Measurements from ENCODE around the gene PIH1D1. TPM values are rescaled to one million over a fixed set of nuclear protein-coding genes. Genes with fewer than 3 reads are reported as not detected.

Gene PIH1D1
- total RNA-seq, 6 experiments from 2014 or later = 37.4 to 57.7 (median 43.4) TPM

DNA sequence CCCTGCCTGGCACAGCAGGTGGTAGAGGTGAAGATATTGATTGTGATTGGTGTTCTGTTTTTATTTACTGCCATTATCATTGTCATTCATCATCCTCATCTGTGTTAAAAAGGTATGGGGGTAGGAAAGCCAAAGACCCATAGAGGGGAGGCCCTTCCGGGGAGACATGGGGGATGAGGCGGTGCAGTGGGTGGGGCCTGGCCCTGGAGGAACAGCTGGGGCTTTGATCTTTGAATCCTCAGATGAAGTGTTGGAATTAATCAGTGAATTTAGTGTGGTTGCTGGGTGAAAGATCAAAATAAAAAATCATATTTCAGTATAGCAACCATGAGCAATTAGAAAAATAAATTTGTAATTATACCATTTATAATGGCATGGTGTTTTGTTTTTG is 35.8 kb downstream of the PIH1D1 start:
- H3K27me3 ChIP-seq = peaks cover 0 to 6% of the 10 kb centered on the region in 2 donors

DNA sequence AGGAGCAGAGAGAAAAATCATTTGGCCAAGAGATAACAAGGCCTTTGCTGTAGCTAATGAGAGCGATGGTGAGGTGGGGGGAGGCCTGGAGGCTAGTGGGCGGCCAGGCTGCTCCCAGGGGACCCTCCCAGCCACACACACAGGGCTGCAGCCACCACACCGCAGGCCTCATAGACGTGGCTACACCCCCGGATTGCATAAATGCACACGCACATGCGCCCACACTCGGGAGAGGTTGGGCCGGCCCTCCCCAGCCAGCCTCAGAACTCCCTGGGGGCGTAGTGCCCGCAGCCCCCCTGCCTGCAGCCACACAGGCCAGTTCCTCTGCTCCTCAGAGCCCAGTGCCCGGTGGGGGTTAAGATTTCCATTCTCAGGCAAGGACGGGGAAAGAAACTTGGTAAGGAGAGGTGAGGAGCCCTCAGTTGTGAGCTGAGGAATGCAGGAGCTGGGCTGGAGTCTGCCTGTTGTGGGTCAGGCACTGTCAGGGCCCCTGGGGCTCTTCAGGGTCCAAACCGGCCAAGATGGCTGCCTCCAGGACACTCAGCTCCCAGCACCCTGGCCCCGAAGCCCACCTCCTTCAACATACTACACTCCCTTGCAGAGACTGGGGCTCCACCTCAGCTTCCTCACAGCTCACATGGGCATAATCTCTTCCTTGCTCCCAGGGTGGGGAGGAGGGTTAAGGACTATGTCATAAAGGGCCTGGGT is 36.4 kb downstream of the PIH1D1 start:
- no peak for TF ChIP-seq POLR2A (IDR thresholded peaks at IDR 0.05)
- TF ChIP-seq, protein P1, sequence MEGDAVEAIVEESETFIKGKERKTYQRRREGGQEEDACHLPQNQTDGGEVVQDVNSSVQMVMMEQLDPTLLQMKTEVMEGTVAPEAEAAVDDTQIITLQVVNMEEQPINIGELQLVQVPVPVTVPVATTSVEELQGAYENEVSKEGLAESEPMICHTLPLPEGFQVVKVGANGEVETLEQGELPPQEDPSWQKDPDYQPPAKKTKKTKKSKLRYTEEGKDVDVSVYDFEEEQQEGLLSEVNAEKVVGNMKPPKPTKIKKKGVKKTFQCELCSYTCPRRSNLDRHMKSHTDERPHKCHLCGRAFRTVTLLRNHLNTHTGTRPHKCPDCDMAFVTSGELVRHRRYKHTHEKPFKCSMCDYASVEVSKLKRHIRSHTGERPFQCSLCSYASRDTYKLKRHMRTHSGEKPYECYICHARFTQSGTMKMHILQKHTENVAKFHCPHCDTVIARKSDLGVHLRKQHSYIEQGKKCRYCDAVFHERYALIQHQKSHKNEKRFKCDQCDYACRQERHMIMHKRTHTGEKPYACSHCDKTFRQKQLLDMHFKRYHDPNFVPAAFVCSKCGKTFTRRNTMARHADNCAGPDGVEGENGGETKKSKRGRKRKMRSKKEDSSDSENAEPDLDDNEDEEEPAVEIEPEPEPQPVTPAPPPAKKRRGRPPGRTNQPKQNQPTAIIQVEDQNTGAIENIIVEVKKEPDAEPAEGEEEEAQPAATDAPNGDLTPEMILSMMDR (IDR thresholded peaks at IDR 0.05) = no peak
- Histone ChIP-seq H3K9me3 (no peaks in the 10 kb centered on the region), H3K4me3 (no peak overlapping the region), H3K27me3 (peaks cover 0 to under 1% of the 10 kb centered on the region in 2 donors), H3K4me1 (no peaks in the 10 kb centered on the region), H3K27ac (no peak overlapping the region), H3K36me3 (no peaks in the 10 kb centered on the region)
- intact Hi-C loops (cut with DNase I) = no loop called here
- no peak for DNase-seq
- no CpG with 5 or more reads among the region's 15 CpGs for WGBS (ENCODE audit: insufficient coverage, low coverage, low lambda C conversion rate, missing lambda C conversion rate)
- ATAC-seq = no peak

More for the DNA sequence above, 35.8 kb downstream of the PIH1D1 start:
- ATAC-seq (no peak), DNase-seq (no peak)
- TF ChIP-seq POLR2A (IDR thresholded peaks at IDR 0.05) = no peak
- TF ChIP-seq, protein P1 (IDR thresholded peaks at IDR 0.05) = no peak
- Histone ChIP-seq H3K4me3 (no peak overlapping the region), H3K36me3 (no peaks in the 10 kb centered on the region), H3K27ac (no peak overlapping the region), H3K9me3 (no peaks in the 10 kb centered on the region), H3K4me1 (no peaks in the 10 kb centered on the region)
- WGBS (ENCODE audit: insufficient coverage, low coverage, low lambda C conversion rate, missing lambda C conversion rate) = 63% methylated on average over 2 of the region's 2 CpGs
- intact Hi-C loops (cut with DNase I) = no loop called here

DNA sequence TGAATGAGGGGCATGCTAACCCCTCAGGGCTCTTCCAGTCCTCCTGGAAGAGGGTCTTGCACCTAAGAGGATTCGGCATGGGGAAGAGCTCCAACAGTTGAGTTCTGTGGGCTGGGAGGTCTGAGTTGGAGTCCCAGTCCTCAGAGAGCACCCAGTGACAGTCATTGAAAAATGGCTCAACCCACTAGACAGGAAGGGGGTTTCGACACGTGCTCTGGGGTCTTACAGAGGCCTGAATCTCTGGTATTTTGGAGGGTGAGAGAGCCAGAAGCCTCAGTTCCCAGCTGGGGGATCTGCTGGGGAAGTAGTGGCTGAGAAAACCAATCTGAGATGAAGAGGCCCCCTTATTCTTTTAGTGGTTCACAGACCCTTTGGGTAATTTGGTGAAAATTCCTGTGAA is 37.4 kb downstream of the PIH1D1 start:
- no peak for ATAC-seq
- Histone ChIP-seq H3K27me3 (no peaks in the 10 kb centered on the region), H3K27ac (no peak overlapping the region), H3K4me3 (no peak overlapping the region), H3K36me3 (no peaks in the 10 kb centered on the region), H3K4me1 (no peaks in the 10 kb centered on the region), H3K9me3 (no peaks in the 10 kb centered on the region)
- TF ChIP-seq, protein P1 (IDR thresholded peaks at IDR 0.05) = no peak
- TF ChIP-seq POLR2A (IDR thresholded peaks at IDR 0.05) = no peak
- 63% methylated on average over 2 of the region's 3 CpGs for WGBS (ENCODE audit: insufficient coverage, low coverage, low lambda C conversion rate, missing lambda C conversion rate)
- DNase-seq = no peak
- intact Hi-C loops (cut with DNase I) = no loop called here

DNA sequence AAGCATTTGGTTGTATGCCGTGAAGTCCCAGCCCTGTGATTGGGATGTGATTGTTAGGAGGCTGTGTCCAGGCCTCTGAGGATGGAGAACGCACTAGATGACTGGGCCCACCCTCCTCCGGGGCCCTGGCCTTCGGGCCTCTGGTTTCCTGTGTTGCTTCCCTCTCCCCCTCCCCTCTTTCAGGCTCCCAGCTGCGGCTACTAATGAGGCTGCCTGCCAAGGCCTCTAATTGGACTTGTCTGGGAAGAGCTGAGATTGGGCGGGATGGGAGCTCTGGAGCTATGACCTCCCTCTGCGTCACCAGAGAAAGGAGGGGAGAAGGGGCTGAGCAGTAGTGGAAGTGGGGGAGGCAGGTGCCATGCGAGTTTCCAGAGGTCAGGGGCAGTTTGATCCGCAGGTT is 38.3 kb downstream of the PIH1D1 start:
- no peak for DNase-seq
- Histone ChIP-seq H3K9me3 (no peaks in the 10 kb centered on the region), H3K4me3 (no peak overlapping the region), H3K27me3 (no peaks in the 10 kb centered on the region), H3K36me3 (no peaks in the 10 kb centered on the region), H3K4me1 (no peaks in the 10 kb centered on the region), H3K27ac (no peak overlapping the region)
- TF ChIP-seq POLR2A (IDR thresholded peaks at IDR 0.05) = no peak
- TF ChIP-seq, protein P1 (IDR thresholded peaks at IDR 0.05) = no peak
- no peak for ATAC-seq
- WGBS (ENCODE audit: insufficient coverage, low coverage, low lambda C conversion rate, missing lambda C conversion rate) = 67% methylated on average over 1 of the region's 9 CpGs
- intact Hi-C loops (cut with DNase I) = no loop called here

Data from right lobe of liver (tissue), 6 donors.